HG02642 (cell line): ENCODE measurements around the gene CDC42.
"Not testable (repeated sequence)": the region's sequence is repeated elsewhere in the genome, so short reads cannot be mapped to it uniquely, and the experiment has no call there.

Experiments
- ATAC-seq: cut with Tn5 transposase; IDR thresholded peaks from one replicate; pipeline ENCODE4 v1.9.1; 2021; ENCODE audit warnings: mild to moderate bottlenecking; ENCODE audit not compliant: unreplicated experiment, poor library complexity

The CDC42 gene

DNA sequence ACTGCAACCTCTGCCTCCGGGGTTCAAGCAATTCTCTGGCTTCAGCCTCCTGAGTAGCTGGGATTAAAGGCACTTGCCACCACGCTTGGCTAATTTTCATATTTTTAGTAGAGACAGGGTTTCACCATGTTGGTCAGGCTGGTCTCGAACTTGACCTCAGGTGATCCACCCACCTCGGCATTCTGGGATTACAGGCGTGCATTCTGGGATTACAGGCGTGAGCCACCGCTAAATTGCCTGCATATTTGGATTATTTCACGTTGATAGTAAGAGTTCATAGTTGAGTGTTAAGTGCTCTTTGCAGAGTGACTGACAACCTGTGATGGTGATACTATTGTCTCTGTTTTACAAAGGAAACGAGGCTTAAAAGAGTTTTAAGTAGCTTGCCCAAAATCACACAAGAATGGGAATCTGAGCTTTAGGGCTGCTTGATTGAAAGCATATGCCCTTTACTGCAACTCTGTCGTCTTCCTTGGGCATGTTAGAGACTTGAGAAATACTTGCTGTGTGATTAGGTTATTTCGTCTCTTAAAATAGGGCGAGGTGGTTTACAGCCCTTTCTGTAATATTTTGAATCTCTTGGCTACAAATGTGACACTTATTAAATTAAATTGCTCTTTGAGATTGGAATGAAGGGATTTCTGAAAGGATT is 12.4 kb downstream of the CDC42 start:
- ATAC-seq, result no peak

DNA sequence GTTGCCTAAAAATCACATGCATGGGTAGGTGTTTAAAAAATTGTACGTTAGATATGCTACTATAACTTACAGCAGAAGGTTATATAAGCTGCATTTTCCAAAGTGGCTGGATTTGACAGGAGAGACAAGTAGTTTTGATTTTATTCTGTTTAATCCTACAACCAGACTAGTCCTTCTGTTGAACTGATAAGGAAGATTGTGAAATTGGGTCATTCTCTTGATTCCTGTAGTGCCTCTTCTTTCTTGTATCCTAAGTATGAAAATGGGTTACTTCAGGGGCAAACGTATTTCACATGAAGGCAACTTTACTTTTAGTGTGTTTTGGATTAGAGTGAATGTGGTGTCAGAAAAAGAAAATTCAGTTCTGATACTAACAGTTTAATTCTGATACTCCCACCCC is 19.0 kb downstream of the CDC42 start:
- ATAC-seq, result no peak

DNA sequence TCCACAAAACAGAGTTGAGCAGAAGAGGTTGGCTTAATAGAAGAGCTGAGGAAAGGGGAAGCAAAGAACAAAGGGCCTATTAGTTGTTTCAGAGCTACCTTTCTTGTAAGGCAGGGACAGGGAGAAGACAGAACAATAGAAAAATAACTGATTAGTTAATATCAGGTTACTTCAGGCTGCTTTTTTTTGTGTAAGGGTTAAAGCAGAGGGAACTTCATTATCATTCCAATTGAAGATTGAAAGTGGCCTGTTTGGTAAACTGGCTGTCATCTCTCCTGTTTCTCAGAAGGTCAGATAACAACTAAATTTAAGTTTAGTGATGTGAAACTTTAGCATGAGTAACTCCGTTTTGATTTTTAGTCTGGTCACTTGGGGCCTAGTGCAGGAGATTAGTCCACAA is 22.3 kb downstream of the CDC42 start:
- no peak for ATAC-seq

DNA sequence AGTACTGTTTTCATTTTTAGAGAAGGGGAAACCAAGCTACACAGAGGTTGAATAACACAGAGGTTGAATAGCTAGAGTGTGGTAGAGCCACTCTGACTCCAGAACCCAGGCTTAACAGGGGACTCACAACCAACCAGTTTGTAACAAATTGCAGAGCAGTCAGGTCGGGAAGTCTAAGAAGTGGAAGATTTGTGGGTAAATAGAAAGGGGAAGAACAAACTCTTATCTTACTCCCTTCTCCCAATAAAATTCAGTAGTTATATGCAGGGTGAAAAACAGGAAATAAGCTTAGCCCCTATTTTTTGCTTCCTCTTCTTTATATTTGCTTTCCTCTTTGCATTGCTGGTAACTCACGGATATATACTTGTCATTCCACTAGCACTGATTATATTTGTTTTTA is 23.2 kb downstream of the CDC42 start:
- no peak for ATAC-seq

DNA sequence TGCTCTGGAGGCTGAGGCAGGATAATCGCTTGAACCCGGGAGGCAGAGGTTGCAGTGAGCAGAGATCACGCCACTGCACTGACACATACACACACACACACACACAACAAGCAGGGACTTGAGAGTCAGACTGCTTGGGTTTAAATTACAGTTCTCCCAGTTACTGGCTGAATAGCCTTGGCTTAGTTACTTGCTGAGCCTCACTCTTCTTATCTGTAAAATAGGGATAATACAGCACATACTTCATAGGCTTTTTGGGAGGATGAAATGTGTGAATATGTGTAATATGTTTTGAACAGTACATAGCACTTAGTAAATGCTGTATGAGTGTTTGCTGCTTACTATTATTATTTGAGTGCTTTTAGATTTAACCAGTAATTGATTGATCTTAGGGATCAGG is 23.8 kb downstream of the CDC42 start:
- no peak for ATAC-seq

DNA sequence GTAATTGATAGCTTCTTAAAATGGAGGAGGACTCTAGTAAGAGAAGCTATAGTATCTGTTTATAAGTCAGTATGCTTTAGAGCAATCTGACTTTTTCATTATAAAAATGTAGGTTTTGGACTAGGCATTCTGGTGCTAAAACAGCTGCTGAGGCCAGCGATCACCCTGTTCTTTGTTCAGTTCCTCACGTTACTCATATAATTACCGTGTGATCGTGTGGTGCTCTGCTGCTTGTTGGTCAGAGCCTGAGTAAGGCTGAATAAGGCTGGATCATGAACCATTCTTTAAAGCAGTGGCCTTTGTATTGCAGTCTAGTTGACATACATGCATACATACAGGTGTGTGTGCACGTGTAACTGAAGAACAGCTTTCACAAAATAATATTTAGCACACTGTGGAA is 25.2 kb downstream of the CDC42 start:
- no peak for ATAC-seq

DNA sequence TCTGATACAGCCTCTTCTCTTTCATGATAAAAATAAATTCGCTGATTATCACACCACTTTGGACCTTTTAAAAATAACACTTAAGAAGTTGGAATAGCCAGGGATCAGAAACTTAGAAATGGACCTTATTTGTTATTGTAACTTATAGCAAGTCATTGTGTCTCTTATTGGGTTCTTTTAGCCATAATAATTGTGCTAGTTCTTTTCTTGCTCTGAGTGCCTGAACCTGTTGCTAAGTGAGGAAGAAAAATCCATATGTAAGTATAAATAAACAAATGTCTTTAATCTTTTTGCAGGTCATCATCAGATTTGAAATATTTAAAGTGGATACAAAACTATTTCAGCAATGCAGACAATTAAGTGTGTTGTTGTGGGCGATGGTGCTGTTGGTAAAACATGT is 25.6 kb downstream of the CDC42 start:
- ATAC-seq, result no peak

DNA sequence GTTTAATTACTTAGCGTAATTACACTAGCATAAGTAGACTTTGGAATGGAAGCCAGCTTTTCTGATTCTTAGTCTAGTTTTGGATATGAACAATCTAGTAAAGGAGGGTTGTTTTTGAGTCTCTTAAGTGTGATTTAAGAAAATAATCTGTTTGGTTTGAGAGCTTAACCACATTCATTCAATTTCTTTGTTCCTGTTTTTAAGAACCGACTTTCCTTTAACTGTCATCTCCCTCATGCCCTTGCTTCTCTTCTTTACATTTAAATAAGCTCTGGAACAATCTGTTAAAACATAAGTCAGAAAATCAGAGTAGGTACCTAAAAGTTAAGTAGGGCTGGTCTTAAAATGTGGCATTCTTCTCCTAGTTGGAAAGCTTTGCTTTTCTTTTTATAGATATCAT is 27.7 kb downstream of the CDC42 start:
- ATAC-seq, result no peak

DNA sequence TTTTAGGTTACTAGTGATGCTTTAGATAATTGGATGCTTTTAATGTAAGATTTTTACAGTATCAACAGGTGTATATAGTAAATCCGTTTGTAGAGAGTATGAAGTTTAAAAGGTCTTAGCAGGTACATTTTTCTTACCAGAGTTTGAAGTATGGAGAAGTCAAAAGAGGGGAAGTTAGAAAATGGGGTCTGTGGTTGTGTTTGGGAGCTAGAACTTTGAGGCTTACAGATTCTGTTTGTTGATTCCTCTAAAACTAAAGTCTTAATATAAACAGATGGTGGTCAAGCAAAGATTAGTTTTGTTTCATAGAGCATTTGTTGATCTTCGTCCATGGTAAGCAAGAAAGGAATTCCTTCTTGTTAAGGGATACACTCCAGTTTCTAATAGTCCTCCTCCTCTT is 35.8 kb downstream of the CDC42 start:
- no peak for ATAC-seq

DNA sequence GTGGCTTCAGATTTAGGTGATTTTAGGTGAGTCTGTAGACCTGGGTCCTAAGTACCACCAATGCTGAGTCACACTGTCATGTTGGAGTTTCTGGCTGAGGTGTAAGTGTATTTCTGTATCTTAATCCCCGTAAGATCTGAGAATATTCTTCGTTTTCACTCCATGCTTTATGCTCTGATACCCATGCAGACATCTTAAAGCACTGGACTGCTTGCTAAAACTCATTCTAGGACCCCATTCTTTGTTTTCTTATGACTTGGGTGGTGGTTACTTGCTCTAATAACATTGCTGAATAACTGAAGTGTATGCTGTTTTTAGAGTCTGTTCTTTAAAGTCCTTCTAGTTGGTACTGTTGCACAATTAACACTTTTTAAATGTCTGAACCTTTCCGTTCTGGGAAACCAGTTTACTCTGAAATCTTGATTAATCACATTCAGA is 36.6 kb downstream of the CDC42 start:
- no peak for ATAC-seq

DNA sequence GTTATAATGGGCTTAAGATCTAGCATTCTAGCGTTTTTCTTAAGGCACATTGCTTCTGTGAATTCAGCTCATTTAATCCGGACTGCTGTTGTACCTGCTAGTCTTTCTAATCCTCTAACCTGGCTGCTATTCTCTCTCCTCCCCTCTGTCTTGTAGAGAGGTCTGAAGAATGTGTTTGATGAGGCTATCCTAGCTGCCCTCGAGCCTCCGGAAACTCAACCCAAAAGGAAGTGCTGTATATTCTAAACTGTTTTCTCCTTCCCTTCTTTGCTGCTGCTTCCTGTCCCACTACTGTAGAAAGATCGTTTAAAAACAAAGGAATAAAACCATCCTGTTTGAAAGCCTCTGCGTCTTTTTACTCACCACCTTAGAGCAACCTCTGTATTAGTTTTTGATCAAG is 37.3 kb downstream of the CDC42 start:
- no peak for ATAC-seq

DNA sequence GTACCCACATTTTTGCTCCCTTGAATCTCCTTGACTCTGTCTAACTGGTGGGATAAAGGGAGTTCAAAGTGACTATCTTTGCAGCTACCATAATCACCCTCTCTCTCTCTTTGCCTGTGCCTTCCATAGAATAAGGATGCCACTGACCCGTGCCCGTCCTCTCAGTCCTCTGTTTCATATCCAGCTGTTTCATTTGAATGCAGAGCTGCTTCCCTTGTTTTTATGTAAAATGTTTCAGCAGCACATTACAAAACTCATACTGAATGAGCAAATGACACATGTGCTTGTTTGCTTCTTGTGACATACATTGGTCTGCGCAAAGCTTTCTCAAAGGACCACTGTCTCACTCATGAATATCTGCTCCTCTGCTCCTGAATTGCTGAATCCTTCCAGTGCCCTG is 38.4 kb downstream of the CDC42 start:
- no peak for ATAC-seq

DNA sequence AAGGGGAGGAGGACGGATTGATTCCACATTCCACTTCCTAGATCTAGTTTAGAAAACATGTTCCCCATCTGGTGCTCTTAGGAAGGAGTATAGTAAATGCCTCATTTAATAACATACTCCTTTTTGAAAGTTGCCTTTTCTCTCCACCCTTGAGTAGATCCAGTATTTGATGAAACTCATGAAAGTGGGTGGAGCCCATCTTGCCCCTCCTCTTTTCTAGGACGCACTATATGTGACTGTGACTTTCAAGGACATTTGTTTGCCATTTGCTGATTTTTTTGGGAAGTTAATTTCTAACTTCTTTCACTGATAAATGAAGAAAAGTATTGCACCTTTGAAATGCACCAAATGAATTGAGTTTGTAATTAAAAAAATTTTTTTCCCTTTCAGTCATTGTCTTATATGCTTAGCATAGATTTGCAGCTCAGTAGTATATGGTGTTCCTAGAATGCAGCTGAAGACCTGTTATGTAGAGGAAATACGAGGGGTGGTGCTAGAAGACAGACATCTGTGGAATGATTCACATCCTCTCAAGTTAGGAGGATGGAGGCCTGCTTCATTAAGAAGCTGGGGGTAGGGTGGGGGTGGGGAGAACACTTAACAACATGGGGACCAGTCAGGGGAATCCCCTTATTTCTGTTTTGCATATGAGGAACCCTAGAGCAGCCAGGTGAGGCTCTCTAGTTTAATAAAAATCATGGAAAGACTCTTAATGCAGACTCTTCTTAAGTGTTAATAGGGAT is 39.7 kb downstream of the CDC42 start:
- not testable (repeated sequence) for ATAC-seq

DNA sequence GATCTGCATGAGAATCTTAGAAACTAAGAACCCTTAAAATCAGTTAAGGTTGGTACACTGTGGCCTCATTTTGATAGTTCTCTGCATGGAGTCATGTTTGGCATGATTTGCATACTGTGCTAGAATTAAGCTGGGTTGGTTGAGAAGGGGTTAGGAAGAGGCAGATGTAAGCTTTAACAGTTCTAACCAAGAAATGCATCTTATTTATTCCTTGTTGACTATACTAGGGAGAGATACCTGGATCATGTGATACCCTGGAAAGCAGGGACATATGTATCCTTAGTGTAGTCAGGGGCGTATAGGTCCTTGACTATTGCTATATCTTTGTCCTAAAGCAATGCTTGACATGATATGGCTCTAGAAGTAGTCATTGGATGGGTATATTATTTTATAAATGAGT is 41.0 kb downstream of the CDC42 start:
- ATAC-seq, result no peak

DNA sequence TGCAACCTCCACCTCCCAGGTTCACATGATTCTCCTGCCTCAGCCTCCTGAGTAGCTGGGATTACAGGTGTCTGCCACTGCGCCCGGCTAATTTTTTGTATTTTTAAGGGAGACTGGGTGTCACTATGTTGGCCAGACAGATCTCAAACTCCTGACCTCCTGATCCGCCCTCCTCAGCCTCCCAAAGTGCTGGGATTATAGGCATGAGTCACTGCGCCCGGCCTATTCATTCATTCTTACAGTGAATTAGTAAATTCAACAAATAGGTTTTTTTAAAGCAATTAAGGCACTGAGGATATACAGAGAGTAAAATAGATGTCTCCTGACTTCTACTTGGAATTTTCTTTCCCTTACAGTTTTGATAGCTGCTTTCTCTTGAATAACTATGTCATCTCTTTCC is 43.5 kb downstream of the CDC42 start:
- no peak for ATAC-seq

DNA sequence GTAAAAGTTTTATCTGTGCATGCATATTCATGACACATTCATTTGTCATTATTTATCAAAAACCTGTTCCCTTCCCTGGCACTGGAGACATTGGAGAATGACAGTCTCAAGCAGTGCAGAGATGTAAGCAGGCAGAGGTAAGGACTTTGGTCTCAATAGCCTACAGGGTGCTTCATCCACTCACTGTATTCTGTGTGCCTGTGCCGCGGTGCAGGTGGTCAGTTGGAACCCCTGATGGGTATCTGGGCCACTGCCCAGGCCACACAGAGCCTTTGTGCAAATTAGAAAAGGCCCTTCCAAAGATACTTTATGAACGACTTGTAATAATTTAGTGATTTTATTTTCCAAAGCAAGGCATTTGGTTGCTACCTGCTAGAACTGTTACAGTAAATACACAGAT is 44.0 kb downstream of the CDC42 start:
- ATAC-seq, result no peak

DNA sequence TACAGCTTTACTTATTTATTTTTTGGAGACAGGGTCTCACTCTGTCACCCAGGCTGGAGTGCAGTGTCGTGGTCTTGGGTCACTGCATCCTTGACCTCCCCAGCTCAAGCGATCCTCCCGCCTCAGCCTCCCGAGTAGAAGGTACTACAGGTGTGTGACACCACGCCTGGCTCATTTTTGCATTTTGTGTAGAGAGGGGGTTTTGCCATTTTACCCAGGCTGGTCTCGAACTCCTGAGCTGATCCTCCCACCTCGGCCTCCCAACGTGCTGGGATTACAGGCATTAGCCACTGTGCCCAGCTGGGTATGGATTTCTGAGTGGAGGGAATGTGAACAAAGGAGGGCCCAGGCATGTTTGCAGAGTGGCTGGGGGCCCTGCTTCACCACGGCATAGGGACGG is 46.2 kb downstream of the CDC42 start:
- ATAC-seq, result no peak

DNA sequence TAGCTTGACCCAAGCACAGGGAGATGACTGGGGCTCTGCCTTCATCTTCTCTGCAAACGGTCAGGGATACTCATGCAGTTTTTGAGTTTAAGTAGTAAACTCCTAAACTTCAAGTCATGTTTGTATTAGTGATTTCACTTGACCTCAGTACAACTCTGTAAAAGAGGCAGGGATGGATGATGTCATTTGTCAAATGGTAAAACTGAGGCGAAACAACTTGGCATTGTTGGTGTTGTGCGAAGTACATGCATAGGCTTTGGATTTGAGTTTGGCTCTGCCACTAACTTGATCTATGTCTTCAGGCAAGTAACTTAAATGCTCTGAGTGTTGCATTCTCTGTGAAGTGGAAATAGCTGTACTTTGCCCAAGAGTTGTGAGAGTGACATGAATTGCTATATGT is 47.7 kb downstream of the CDC42 start:
- ATAC-seq, result no peak

DNA sequence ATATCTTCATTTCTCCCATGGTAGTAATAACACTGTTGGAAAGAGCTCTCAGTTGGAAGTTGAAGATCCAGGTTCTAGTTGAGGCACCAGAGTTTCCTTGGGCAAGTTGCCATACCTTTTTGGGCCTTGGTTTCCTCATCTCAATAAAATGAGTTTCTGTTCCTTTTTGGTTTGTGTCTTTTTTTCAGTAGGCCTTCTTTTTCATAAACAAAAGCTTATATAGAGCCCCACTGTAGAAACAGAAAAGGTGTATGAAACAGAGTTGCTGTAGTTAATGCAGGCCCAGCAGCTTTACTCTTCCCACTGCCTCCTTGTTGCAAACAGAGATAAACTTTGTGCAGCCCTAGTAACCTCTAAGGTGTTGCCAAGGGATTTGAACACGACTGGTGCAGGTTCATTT is 48.7 kb downstream of the CDC42 start:
- no peak for ATAC-seq

DNA sequence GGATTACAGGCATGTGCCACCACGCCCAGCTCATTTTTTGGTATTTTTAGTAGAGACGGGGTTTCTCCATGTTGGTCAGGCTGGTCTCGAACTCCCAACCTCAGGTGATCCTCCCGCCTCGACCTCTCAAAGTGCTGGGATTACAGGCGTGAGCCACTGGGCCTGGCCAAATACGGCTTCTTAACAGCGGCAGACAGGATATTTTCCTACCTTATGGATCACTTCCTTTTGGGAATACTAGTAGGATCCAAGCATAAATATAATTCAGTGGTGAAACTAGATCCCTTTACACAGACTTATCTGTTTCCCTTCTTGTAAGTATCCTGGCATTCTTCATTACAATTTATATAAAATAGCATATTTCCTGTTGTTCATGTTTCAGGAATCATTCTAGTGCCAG is 49.5 kb downstream of the CDC42 start:
- ATAC-seq, result no peak

DNA sequence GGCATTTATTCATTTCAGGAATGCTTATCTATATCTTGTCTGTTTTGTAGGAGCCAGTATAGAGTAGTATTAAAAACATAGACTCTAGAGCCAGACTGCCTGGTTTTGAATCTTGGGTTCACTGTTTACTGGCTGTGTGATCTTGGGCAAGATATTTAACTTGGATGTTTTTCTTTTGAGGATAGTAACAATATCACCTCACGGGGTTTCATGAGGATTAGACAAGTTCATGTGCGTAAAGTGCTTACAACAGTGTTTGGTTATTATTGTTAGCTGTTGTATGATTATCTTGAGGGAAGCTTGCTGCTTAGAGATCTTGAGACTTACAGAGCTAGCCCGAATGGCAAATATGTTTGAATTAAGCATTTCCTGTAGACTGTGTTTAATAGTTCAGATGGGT is 50.2 kb downstream of the CDC42 start:
- ATAC-seq, result no peak

DNA sequence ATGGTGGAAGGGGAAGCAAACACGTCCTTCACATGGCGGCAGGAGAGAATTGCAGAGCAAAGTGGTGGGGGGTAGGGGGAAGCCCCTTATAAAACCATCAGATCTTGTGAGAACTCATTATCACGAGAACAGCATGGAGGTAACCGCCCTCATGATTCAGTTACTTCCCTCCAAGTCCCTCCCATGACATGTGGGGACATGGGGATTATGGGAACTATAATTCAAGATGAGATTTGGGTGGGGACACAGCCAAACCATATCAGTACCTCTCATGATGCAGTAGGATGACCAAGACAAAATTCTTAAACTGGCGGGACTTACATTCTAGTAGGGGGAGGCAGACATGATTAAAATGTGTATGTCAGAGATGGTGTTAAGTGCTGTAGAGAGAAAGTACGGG is 51.6 kb downstream of the CDC42 start:
- no peak for ATAC-seq
